Skin of body (tissue), 2 donors: ENCODE results near the gene LILRB4. TPM values are rescaled to one million over a fixed set of nuclear protein-coding genes. Genes with fewer than 3 reads are reported as not detected.
"Not testable (repeated sequence)": the region's sequence is repeated elsewhere in the genome, so short reads cannot be mapped to it uniquely, and the experiment has no call there.

Source experiments
- DNase-seq: peaks from one replicate; lab custom pipeline; 2025; lab: John Stamatoyannopoulos, UW
- total RNA-seq: library from RNA; depleted of rRNA; stranded (reverse); fragments of >200 nt; gene quantifications from one replicate; pipeline ENCODE4 v1.2.3, GENCODE V29; 2014

LILRB4 gene
- total RNA-seq: 0.49 TPM

- no peak for DNase-seq
These were observed at the start of gene LILRB4 for GRCh38 chr19:54662730-54663129. TSS of gene LILRB4 (plus strand) at chr19:54662985. CDS start at chr19:54663034, 49 bp downstream.

GRCh38 chr19:54614726-54615125 lies 48.1 kb upstream of the LILRB4 start:
- DNase-seq: no peak

- no peak for DNase-seq
These were observed 46.7 kb upstream of the LILRB4 start for GRCh38 chr19:54616057-54616456.

GRCh38 chr19:54616821-54617560 lies 45.8 kb upstream of the LILRB4 start:
- no peak for DNase-seq

- DNase-seq: no peak
These were observed 42.3 kb upstream of the LILRB4 start for GRCh38 chr19:54620464-54620863.

GRCh38 chr19:54622431-54622830 lies 40.4 kb upstream of the LILRB4 start:
- no peak for DNase-seq

GRCh38 chr19:54624234-54624633 lies 38.6 kb upstream of the LILRB4 start:
- not testable (repeated sequence) for DNase-seq

- not testable (repeated sequence) for DNase-seq
These were observed 37.7 kb upstream of the LILRB4 start for GRCh38 chr19:54624934-54625730.

- DNase-seq: no peak
These were observed 36.0 kb upstream of the LILRB4 start for GRCh38 chr19:54626757-54627156.

DNA sequence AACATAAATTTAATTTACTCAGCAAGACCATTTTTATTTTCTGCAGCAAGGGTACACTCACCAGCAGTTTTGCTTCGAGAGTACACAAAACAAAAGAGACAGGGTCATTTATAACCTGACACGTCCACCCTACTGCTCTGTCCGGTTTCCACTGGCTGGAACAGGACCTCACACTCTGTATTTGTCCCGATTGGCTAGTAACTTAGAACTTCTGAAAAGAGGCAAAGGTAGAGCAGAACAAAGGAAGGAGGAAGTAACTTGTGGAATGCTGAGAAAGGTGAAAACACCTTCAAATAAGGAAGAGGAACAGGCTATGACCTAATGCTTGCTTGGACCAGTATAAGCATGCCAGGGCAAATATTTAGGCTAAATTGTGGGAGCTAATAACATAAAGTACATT lies 34.9 kb upstream of the LILRB4 start:
- not testable (repeated sequence) for DNase-seq

GRCh38 chr19:54630262-54630661 lies 32.5 kb upstream of the LILRB4 start, which contains the start of gene LILRB1:
TSS of gene LILRB1 (plus strand) at chr19:54630484. CDS start at chr19:54631074, 590 bp downstream.
- DNase-seq: not testable (repeated sequence)

DNA sequence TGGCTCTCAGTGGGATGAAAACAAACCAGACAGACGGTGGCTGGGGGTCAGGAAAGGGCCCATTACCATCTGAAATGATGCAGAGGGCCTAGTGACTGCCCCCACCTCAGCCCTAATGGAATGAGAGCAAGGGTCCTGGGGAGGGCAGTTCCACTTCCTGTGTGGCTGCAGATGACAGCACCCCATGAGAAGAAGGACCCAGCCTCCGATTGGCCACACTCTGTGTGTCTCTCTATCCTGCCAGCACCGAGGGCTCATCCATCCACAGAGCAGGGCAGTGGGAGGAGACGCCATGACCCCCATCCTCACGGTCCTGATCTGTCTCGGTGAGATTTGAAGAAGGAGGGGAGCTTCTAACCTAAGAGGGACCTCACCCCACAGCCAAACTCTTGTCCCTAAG lies 32.0 kb upstream of the LILRB4 start:
- DNase-seq: no peak

- DNase-seq: not testable (repeated sequence)
These were observed 31.1 kb upstream of the LILRB4 start for GRCh38 chr19:54631489-54632337.

DNA sequence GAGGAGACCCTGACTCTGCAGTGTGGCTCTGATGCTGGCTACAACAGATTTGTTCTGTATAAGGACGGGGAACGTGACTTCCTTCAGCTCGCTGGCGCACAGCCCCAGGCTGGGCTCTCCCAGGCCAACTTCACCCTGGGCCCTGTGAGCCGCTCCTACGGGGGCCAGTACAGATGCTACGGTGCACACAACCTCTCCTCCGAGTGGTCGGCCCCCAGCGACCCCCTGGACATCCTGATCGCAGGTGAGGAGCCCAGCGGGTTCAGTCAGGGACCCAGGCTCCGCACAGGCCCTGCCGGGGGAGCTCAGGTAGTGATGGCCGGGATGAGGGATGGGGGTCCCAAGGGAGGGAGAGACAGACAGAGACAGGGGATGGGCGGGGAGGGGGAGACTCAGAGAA lies 30.3 kb upstream of the LILRB4 start:
- not testable (repeated sequence) for DNase-seq

DNA sequence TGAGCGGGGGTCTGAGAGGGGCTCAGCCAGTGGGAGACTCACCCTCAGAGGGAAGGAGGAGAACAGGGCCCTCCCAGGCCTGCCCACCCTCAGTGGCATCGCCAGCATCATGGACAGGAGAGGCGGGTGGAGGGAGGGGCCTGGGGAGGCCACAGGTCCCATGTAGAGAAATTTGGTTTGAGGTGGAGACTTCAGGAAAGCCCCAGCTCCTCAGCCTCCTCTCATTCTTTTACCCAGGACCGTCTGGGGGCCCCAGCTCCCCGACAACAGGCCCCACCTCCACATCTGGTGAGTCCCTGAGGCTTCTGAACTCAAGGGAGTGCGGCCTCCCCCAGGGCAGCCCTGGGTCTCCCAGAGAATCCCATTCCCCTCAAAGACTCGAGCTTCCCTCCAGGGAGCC lies 29.4 kb upstream of the LILRB4 start:
- no peak for DNase-seq

- DNase-seq: not testable (repeated sequence)
These were observed 26.7 kb upstream of the LILRB4 start for GRCh38 chr19:54636081-54636480.

GRCh38 chr19:54638683-54639082 lies 24.1 kb upstream of the LILRB4 start:
- DNase-seq: no peak

DNA sequence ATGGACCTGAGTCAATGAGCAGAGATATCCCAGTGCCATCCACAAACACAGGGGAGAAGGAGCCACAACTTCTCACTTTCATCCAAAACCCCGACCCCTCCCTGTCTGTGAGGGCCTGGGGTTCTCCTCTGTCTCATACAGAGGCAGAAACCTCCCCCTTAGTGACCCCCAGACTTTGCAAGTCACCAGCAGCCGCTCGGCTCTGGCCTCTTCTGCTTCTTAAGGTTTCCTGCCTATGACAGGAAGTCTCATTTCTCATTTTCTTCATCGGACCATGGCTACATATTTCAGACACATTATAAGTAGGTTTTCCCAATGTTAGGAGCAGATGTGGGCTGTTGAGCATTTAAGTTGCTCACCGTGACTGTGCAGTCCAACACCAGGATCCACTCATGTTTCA lies 19.8 kb upstream of the LILRB4 start:
- DNase-seq: not testable (repeated sequence)

GRCh38 chr19:54643583-54643982 lies 19.2 kb upstream of the LILRB4 start:
- not testable (repeated sequence) for DNase-seq

DNA sequence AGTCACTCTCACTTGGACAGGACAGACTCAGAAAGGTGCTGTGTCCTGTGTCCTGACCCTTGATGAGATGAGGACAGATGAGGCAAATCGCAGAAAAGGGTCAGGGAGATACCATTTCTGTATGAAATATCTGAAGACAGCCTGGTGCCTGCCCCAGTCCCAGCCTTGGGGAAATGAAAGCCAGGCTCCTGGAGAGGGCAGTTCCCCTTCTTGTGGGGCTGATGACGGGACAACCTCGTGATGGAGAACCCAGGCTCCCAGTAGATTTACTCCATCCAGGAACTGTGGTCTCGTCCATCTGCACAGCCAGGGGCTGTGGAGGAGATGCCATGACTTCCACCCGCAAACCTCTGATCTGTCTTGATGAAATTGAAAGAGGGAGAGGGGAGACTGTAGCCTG lies 18.7 kb upstream of the LILRB4 start:
- DNase-seq: no peak

GRCh38 chr19:54646331-54646841 lies 16.4 kb upstream of the LILRB4 start:
- no peak for DNase-seq
